ENCODE data around the gene PMEPA1. TPM values are rescaled to one million over a fixed set of nuclear protein-coding genes. Genes with fewer than 3 reads are reported as not detected.

The PMEPA1 gene
- total RNA-seq, 1 donor from 2014 or later = 61.3 TPM

DNA sequence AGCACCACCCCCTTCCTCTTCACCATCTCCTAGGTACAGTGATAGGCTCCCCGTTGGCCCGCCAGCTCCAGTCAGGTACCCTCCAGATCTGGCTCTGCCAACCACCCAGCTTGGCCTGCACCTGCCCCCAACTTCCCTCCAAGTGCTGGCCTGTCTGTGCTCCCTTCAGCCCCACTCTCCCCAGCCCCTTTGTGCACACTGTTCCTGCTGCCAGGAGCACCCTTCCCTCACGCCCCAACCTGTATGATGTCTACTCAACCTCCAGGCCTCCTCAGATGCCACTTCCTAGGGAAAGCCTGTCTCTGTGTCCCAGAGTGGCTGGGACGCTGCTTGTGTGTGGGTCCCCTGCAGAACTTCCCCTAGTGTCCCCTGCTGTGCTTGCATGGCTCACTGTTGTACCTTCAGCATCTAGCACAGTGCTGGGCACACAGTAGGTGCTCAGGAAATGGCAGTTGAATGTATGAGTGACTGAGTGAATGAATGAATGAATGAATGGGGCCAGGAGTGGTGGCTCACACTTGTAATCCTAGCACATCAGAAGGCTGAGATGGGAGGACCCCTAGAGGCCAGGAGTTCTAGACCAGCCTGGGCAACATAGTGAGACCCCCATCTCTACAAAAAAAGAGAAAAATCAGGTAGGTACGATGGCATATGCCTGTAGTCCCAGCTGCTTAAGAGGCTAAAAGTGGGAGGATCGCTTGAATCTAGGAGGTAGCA is 92.6 kb downstream of the PMEPA1 start:
- TF ChIP-seq, protein P1, sequence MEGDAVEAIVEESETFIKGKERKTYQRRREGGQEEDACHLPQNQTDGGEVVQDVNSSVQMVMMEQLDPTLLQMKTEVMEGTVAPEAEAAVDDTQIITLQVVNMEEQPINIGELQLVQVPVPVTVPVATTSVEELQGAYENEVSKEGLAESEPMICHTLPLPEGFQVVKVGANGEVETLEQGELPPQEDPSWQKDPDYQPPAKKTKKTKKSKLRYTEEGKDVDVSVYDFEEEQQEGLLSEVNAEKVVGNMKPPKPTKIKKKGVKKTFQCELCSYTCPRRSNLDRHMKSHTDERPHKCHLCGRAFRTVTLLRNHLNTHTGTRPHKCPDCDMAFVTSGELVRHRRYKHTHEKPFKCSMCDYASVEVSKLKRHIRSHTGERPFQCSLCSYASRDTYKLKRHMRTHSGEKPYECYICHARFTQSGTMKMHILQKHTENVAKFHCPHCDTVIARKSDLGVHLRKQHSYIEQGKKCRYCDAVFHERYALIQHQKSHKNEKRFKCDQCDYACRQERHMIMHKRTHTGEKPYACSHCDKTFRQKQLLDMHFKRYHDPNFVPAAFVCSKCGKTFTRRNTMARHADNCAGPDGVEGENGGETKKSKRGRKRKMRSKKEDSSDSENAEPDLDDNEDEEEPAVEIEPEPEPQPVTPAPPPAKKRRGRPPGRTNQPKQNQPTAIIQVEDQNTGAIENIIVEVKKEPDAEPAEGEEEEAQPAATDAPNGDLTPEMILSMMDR (IDR thresholded peaks at IDR 0.05; ENCODE audit: unreplicated experiment) = no peak

DNA sequence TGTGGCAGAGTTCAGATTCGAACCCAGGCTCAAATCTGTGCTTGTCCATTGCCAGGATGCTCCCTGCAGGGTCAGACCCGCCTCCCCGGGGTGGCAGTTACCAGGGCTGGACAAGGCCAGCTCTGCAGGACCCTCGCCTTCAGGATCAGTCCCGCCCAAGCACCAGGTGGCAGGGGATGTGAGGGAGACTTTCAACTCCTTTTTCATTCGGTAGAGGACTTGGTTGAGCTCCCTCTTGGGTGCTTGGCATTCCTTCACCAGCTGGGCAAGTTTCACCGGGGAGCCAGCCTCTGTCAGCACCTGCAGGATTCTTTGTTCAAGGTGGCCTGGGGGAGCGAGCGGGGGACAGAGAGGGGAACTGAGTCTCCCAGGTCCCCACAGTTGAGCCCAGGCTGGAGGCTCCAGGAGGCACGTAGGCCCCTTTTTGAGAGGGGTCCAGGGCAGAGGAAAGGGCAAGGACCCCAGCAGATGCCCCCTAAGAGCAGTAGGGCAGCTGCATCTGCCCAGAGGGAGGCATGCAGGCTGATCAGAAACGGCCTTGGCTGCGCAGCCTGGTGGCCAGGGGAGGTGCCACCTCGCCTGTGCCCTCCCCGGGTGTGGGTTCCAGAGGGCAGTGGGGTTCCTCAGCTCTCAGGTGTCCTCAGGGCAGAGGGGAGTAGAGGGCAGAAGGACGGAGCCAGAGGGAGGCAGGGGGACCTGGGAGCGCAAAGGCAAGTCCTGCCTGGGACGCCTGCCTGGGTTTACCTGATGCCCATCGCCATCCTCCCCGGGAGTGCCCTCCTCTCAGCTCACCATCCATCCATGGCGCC is 93.5 kb downstream of the PMEPA1 start:
- TF ChIP-seq, protein P1 (IDR thresholded peaks at IDR 0.05; ENCODE audit: unreplicated experiment) = no peak
- Mint-ChIP-seq H3K4me1 (ENCODE audit: unreplicated experiment) (no peaks in the 10 kb centered on the region), H3K4me3 (ENCODE audit: unreplicated experiment) (no peak overlapping the region), H3K9me3 (ENCODE audit: unreplicated experiment) (no peaks in the 10 kb centered on the region), H3K27me3 (ENCODE audit: unreplicated experiment) (peaks cover 3% of the 10 kb centered on the region), H3K27ac (ENCODE audit: unreplicated experiment) (no peak overlapping the region), H3K36me3 (ENCODE audit: low read depth, unreplicated experiment) (no peaks in the 10 kb centered on the region)
- no peak for DNase-seq (ENCODE audit: low spot score)

More for the DNA sequence above, 92.6 kb downstream of the PMEPA1 start:
- H3K27me3 Mint-ChIP-seq (ENCODE audit: unreplicated experiment) = peaks cover 3% of the 10 kb centered on the region
- no peaks in the 10 kb centered on the region for H3K4me1 Mint-ChIP-seq (ENCODE audit: unreplicated experiment)
- no peak overlapping the region for H3K27ac Mint-ChIP-seq (ENCODE audit: unreplicated experiment)
- H3K9me3 Mint-ChIP-seq (ENCODE audit: unreplicated experiment) = no peaks in the 10 kb centered on the region
- H3K4me3 Mint-ChIP-seq (ENCODE audit: unreplicated experiment) = no peak overlapping the region
- no peak for DNase-seq (ENCODE audit: low spot score)
- H3K36me3 Mint-ChIP-seq (ENCODE audit: low read depth, unreplicated experiment) = no peaks in the 10 kb centered on the region

DNA sequence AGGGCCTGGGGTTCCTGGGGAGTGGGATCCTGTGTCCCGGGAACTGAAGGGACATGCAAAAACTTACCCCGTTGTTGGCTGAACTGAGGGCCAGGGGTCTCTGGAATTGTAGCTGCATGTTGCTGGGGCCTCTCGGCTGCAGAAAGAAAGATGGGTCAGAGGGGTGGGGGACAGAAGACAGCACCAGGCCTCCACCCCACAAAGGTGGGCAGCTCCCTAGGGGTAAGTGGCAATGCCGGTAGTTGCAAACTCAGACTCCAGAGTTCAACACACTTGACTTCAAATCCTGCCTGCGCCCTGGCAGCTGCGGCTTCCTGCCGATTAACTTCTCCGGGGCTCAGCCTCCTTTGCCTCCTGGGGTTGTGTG is 94.4 kb downstream of the PMEPA1 start:
- DNase-seq (ENCODE audit: low spot score) = no peak
- Mint-ChIP-seq H3K27ac (ENCODE audit: unreplicated experiment) (no peak overlapping the region), H3K4me1 (ENCODE audit: unreplicated experiment) (no peaks in the 10 kb centered on the region), H3K9me3 (ENCODE audit: unreplicated experiment) (no peaks in the 10 kb centered on the region), H3K36me3 (ENCODE audit: low read depth, unreplicated experiment) (no peaks in the 10 kb centered on the region), H3K27me3 (ENCODE audit: unreplicated experiment) (peaks cover 5% of the 10 kb centered on the region), H3K4me3 (ENCODE audit: unreplicated experiment) (no peak overlapping the region)
- TF ChIP-seq, protein P1 (IDR thresholded peaks at IDR 0.05; ENCODE audit: unreplicated experiment) = no peak

DNA sequence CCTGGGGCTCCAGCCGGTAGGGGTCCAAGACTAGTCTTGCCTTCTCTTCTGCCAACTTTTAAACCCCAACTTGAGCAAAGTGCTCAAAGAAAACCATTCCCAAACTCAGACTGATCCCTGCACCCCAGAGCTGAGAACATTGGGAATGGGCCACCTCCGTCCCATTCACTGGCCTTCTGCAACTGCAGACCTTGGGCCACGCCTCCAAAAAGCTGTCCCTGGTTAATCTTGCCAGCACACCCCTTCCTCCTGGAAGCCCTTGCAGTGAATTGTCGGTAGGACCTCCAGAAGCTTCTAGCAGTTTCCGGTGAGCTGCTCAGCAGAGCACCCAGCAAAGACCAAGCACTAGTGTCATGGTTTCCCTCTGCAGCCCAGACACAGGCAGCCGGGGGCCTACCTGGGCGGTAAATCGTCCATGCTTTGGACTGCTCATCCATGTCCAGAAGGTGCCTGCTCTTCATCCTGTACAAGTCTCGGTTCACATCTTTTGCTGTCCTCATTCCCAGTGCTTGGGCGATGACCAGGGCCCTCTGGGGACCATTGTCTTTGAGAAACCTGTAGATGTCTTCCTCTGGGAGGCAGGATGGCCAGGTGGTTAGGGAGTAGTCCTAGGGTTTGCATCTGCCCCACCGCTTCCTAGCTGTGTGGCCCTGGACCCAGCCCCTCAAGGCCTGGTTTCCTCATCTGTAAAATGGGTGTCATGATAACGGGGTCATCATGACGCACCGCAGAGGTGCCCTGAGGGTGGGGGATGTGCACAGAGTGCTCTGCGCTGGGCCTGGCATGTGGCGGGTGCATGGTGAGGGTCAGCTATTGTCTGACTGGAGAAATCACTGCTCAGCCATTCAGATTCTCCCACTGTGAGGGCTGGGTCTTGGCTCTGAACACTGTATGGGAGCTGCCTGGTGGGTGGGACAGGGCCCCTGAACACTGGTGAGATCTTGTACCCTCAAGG is 95.0 kb downstream of the PMEPA1 start:
- no peak overlapping the region for H3K27ac Mint-ChIP-seq (ENCODE audit: unreplicated experiment)
- H3K9me3 Mint-ChIP-seq (ENCODE audit: unreplicated experiment) = no peaks in the 10 kb centered on the region
- TF ChIP-seq, protein P1 (IDR thresholded peaks at IDR 0.05; ENCODE audit: unreplicated experiment) = no peak
- H3K4me3 Mint-ChIP-seq (ENCODE audit: unreplicated experiment) = no peak overlapping the region
- H3K27me3 Mint-ChIP-seq (ENCODE audit: unreplicated experiment) = peaks cover 6% of the 10 kb centered on the region
- no peaks in the 10 kb centered on the region for H3K36me3 Mint-ChIP-seq (ENCODE audit: low read depth, unreplicated experiment)
- no peaks in the 10 kb centered on the region for H3K4me1 Mint-ChIP-seq (ENCODE audit: unreplicated experiment)
- DNase-seq (ENCODE audit: low spot score) = no peak
